Activated T-cell treated with anti-CD3 and anti-CD28 coated beads for 24 hours (primary cell): ENCODE data around the gene RTEL1.
"Not testable (repeated sequence)": the region's sequence is repeated elsewhere in the genome, so short reads cannot be mapped to it uniquely, and the experiment has no call there.

ENCODE experiments used
- DNase-seq: peaks from one replicate; pipeline ENCODE4 v3.0.0-alpha.2; 2020; ENCODE audit warnings: low read depth

Gene RTEL1

GRCh38 chr20:63730189-63730733, 72.1 kb downstream of the RTEL1 start:
- not testable (repeated sequence) for DNase-seq

GRCh38 chr20:63731410-63731809, 73.3 kb downstream of the RTEL1 start:
- DNase-seq = no peak

GRCh38 chr20:63732118-63733095, 74.3 kb downstream of the RTEL1 start:
- no peak for DNase-seq

GRCh38 chr20:63733117-63733516, 75.0 kb downstream of the RTEL1 start:
- DNase-seq = no peak

- DNase-seq = no peak
Observed at GRCh38 chr20:63733579-63734081, 75.5 kb downstream of the RTEL1 start.

GRCh38 chr20:63734111-63734945, 76.2 kb downstream of the RTEL1 start:
- DNase-seq = no peak

- no peak for DNase-seq
Observed at GRCh38 chr20:63734946-63735858, 77.1 kb downstream of the RTEL1 start.

GRCh38 chr20:63735859-63736718, 78.0 kb downstream of the RTEL1 start, which contains the start of gene LIME1:
LIME1 (plus strand) TSS chr20:63736664; CDS start chr20:63737550, 886 bp downstream.
- peak; percentile 41 for DNase-seq

- peak; percentile 39 for DNase-seq
Observed at GRCh38 chr20:63736893-63737694, 79.0 kb downstream of the RTEL1 start.

- peak; percentile 26 for DNase-seq
Observed at GRCh38 chr20:63737695-63737944, 79.5 kb downstream of the RTEL1 start.

- DNase-seq = peak; percentile 23
Observed at GRCh38 chr20:63737945-63738686, 80.0 kb downstream of the RTEL1 start.

- DNase-seq = no peak
Observed at GRCh38 chr20:63738687-63739129, 80.6 kb downstream of the RTEL1 start.

- peak; percentile 50 for DNase-seq
Observed at GRCh38 chr20:63739130-63740069, 81.3 kb downstream of the RTEL1 start, which contains the start of gene SLC2A4RG. SLC2A4RG (plus strand) TSS chr20:63739776; CDS start chr20:63739913, 137 bp downstream.

GRCh38 chr20:63740070-63740626, 82.0 kb downstream of the RTEL1 start:
- DNase-seq = peak; percentile 28

- no peak for DNase-seq
Observed at GRCh38 chr20:63740627-63741353, 82.7 kb downstream of the RTEL1 start.

GRCh38 chr20:63741354-63741675, 83.2 kb downstream of the RTEL1 start:
- no peak for DNase-seq
